GM19328 (cell line): ENCODE measurements around the gene ZFYVE26.
A peak's percentile ranks its signal among the peaks of the same experiment; 100 is the strongest.
"Not testable (repeated sequence)": the region's sequence is repeated elsewhere in the genome, so short reads cannot be mapped to it uniquely, and the experiment has no call there.

Experiments
- ATAC-seq: cut with Tn5 transposase; IDR thresholded peaks from one replicate; pipeline ENCODE4 v1.9.1; 2021; ENCODE audit warnings: mild to moderate bottlenecking, moderate library complexity; ENCODE audit not compliant: unreplicated experiment

Gene ZFYVE26

DNA sequence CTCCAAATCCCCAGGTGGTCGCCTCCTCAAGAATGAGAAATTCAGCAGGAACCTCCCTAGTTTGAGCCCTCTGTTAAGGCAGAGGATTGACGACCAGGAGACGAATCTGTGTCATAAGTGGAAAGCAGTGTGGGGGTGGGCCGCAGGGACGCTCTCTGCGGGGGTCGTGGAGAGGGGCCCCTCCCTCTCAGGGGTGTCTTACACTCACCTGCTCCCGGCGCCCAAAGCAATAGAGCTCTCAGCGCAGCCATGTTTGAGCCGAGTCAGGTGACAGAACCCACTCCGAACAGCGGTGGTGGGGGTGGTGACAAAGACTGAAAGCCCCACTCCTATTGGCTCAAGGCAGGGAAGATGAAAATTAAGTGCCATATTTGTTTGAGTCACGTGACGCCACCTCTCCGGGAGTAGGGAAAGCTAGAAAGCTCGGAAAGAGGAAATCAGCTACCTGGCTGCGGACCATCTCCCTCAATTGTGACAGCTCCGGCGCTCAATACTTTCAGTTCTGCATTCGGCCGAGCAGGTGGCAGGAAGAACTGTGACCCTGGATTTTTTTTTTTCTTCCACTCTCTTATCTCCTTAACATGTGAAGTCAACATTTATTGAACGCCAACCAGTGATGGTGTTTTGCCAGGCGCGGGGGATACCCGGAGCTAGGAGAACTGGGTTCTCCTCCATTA, at the start of gene ZFYVE26:
Gene ZFYVE26, minus strand, starts transcription at position 265 of the 677 bp plus-strand sequence. CDS start 627 bp downstream, outside the sequence.
- ATAC-seq: peak; percentile 80

GRCh38 chr14:67863223-67863622, 46.8 kb upstream of the ZFYVE26 start:
- ATAC-seq: no peak

- no peak for ATAC-seq
These were observed 42.9 kb upstream of the ZFYVE26 start for GRCh38 chr14:67859169-67859749.

GRCh38 chr14:67857778-67858350, 41.5 kb upstream of the ZFYVE26 start:
- ATAC-seq: no peak

DNA sequence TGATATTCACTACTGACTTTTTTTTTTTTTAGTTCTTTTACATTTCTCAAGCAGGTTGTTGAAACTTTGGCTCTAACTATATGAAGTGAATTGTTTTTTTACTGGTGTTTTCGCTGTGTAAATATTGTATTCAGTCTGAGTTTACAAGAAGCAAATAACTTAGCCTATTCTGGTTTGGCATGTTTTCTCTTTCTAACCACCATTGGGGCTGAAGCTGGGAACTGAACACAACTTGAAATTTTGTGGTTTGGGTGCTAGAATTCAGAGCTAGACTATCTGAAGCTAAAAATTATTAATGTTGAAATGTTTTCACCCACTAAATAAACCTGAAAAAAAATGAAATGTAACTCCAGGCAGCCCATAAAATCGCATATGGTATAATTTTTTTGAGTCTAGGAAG, 40.4 kb upstream of the ZFYVE26 start:
- ATAC-seq: no peak

GRCh38 chr14:67853715-67854114, 37.3 kb upstream of the ZFYVE26 start:
- ATAC-seq: no peak

- no peak for ATAC-seq
These were observed 36.7 kb upstream of the ZFYVE26 start for GRCh38 chr14:67852926-67853604.

GRCh38 chr14:67851785-67852410, 35.5 kb upstream of the ZFYVE26 start:
- no peak for ATAC-seq

DNA sequence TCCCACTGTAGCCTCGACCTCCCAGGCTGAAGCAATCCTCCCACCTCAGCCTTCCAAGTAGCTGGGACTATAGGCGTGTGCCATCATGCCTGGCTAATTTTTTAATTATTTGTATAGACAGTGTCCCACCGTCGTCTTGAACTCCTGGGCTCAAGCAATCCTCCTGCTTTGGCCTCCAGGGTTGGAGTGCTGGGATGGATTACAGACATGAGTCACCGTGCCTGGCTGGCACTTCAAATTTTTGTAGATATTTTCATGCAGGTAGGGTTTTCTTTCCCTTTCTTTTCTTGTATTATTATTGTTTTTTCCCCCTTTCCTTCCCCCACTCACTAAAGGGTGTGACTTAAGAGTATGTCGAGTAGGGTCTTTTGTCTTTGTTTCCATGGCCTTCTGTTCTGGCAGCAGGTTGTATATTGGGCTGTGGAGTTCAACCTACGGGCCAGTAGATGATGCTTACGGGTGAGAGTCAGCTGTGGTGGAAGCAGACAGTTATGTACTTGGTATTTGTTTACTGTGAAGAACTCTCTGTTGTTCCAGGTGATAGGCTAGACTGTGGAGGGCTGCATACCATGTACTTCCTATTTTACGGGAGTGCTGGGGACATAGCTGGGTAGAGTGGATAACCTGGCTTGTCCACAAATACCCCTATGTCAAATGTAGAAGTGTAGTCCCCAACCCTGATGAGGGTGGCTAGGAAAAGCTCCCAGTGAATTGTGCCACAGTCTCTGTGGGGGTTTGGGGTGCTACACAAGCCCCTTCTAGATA, 33.9 kb upstream of the ZFYVE26 start:
- ATAC-seq: no peak

- no peak for ATAC-seq
These were observed 29.7 kb upstream of the ZFYVE26 start for GRCh38 chr14:67846029-67846610.

- ATAC-seq: no peak
These were observed 20.7 kb upstream of the ZFYVE26 start for GRCh38 chr14:67837011-67837624.

GRCh38 chr14:67835596-67835995, 19.2 kb upstream of the ZFYVE26 start:
- ATAC-seq: no peak

DNA sequence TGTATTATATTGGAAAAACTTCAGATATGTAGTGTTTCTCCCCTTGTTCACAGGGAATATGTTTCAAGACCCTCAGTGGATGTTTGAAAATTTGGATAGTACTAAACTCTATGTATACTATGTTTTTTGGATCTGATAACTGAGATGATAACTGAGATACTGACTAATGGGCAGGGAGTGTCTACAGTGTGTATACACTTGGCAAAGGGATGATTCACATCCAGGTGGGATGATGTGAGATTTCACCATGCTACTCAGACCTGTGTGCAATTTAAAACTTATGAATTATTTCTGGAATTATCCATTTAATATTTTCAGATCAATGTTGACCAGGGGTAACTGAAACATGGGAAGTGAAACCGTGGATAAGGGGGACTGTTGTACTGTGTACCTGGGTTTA, 17.0 kb upstream of the ZFYVE26 start:
- no peak for ATAC-seq

DNA sequence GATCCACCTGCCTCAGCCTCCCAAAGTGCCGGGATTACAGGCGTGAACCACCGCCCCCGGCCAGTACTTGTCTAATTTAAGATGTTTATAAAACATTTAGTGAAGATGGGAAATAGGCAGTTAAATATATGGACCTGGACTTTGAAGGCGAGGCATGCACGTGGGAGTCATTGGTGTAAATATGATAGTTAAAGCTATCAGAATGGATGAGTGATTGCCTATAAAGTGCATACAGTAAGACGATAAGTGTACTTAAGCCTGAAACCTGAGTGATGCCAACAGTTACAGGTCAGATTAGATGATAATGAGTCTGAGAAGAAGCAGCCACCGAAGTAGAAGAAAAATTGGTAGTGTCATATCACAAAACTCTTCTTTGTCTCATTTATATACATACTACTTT, 14.7 kb upstream of the ZFYVE26 start:
- ATAC-seq: no peak

DNA sequence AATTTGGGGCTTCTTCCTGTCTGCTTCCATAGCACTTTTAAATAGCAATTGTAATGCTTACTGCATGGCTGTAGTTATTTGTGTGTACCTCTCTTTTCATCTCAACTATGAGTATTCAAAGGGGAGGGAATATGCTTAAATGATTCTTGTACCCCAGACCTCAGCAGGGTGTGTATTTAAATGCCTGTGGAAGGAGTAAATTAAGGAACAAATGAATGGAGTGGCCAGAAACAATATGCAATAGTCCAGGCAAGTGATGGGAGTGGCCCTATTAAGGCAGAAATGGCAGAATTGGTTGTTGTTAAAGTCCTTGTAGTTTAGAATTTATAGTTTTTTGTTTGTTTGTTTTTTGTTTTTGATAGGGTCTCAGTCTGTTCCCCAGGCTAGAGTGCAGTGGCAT, 4.7 kb upstream of the ZFYVE26 start:
- ATAC-seq: no peak

DNA sequence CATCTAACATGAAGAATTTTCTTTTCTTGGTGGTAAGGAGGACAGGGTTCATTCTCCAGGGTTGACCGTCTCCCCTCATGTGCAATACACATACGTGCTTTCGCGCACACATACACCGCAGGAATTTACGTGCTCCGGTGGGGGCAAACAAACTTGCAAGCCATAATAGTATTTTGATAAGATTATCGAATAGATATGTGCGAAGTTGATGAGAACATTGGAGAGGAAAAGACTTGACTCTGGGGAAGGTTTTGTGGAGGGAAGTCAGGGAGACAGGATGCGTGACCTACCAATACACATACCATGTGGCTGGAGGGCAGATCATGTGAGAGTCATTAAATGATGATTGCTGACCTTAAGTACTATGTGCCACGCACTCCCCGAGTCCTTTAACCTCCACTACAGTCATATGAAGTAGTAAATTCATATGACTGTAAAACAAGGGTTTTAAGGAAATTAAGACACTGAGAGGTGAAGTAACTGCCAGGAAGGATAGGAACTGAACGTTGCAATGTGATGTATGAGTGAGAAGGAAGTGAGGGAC, 4.1 kb upstream of the ZFYVE26 start:
- ATAC-seq: no peak

DNA sequence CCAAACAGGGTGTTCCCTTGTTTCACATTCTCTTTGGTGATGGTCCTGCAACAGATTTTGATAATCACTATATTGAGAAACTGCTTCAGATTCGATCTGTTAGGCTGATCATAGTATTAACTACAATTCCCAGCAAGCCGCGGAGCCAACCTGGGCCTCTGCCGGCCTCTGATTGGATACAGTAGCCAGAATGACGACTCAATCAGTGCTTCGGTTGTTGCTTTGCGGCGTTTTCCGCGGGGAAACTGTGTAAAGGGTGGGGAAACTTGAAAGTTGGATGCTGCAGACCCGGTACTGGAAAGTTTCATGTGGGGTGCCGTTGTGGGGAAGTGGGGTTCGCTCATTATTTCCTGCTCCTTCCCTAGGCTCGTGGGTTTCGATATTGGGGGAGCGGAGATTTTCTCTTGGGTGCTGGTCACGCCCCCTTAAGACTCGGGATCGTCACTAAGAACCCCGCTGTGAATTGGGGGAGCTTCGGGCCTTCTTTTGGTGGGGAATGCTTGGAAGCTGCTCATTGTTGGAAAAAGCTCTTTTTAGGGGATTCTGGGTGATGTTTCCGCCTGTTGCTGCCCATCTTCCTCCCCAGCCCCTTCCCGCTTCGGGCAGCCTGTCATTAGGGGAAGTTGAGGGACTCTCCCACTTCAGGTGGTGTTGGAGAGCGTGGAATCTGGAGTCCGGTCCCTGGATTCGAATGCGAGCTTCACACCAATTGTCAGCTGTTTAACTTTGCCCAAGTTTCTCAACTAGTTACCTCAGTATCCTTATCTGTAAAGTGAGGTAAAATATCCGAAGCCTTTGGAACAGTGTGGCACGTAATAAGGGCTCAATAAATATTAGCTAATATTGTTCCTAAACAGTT, 3.4 kb upstream of the ZFYVE26 start, which contains the start of gene RAD51B:
Gene RAD51B, plus strand, starts transcription at position 217 of the 859 bp plus-strand sequence.
- peak; percentile 56 for ATAC-seq

DNA sequence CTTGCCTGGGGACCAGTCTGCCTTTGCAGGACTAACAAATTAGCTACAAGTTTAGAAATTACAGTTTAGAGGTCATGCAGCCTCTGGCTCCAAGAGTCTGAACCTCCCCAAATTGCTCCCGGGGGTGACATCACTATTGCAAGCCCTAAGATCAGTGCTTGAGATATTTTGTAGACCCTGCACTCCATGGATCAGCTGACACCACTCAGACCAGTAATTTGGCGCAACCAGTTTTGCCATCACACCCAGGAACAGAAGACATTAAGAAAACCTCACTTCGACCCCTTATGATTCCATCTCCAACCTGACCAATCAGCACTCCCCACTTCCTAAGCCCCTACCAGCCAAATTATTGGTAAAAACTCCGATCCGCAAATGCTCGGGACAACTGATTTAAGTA, 2.1 kb upstream of the ZFYVE26 start:
- not testable (repeated sequence) for ATAC-seq
